Measurements from ENCODE around the gene LAMTOR2. TPM values are rescaled to one million over a fixed set of nuclear protein-coding genes. Genes with fewer than 3 reads are reported as not detected.
A peak's percentile ranks its signal among the peaks of the same experiment; 100 is the strongest.

Gene LAMTOR2
- total and polyA plus RNA-seq, 9 of the 15 experiments (the other 6 are each of a cell fraction or from before 2014, with no cell fraction given) = 39.0 to 161 (median 74.6) TPM

DNA sequence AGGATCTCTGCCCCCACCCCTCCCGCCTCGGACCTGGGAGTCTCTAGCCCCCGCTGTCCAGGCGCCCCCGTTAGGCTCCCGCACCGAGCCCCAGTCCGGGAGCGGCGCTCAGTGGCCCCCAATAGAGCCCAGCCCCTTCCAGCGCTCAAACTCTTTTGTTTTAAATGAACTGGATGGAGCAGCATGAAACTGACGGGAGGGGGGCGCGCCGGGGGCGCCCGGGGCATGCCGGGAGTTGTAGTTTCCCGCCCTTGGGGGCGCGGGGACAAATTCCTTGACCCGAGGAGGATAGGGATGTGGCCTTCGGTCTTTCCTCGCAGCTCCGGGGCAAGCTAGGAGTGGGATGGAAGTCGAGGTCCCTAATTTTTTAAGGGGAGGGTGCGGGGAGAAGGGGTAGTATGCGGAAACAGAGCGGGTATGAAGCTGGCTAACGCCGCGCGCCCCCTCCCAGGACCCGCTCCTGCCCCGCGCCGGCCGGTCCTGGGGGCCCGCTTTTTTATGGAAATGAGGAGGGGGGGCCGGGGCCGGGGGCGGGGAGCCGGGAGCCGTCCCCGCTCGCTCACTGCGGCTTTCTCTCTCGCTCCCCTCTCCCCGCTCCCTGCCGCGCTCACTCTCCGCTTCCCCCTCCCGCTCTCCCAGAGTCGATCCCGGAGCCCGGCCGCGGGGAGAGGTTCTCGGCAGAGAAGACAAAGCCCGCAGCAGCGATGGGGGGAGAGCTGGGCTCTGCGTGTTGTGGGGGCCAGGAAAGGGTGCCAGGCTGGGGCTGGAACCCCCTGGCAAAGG, 27.9 kb downstream of the LAMTOR2 start, which contains the start of gene MEX3A (continued):
- TF ChIP-seq, protein P1, sequence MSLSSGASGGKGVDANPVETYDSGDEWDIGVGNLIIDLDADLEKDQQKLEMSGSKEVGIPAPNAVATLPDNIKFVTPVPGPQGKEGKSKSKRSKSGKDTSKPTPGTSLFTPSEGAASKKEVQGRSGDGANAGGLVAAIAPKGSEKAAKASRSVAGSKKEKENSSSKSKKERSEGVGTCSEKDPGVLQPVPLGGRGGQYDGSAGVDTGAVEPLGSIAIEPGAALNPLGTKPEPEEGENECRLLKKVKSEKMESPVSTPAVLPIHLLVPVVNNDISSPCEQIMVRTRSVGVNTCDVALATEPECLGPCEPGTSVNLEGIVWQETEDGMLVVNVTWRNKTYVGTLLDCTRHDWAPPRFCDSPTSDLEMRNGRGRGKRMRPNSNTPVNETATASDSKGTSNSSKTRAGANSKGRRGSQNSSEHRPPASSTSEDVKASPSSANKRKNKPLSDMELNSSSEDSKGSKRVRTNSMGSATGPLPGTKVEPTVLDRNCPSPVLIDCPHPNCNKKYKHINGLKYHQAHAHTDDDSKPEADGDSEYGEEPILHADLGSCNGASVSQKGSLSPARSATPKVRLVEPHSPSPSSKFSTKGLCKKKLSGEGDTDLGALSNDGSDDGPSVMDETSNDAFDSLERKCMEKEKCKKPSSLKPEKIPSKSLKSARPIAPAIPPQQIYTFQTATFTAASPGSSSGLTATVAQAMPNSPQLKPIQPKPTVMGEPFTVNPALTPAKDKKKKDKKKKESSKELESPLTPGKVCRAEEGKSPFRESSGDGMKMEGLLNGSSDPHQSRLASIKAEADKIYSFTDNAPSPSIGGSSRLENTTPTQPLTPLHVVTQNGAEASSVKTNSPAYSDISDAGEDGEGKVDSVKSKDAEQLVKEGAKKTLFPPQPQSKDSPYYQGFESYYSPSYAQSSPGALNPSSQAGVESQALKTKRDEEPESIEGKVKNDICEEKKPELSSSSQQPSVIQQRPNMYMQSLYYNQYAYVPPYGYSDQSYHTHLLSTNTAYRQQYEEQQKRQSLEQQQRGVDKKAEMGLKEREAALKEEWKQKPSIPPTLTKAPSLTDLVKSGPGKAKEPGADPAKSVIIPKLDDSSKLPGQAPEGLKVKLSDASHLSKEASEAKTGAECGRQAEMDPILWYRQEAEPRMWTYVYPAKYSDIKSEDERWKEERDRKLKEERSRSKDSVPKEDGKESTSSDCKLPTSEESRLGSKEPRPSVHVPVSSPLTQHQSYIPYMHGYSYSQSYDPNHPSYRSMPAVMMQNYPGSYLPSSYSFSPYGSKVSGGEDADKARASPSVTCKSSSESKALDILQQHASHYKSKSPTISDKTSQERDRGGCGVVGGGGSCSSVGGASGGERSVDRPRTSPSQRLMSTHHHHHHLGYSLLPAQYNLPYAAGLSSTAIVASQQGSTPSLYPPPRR (CRISPR knock-in tag; IDR thresholded peaks at IDR 0.05; ENCODE audit: borderline replicate concordance) = no peak
- TF ChIP-seq TGIF2 (CRISPR knock-in tag; IDR thresholded peaks at IDR 0.05) (0 out of 2 replicates have a peak, but pooled peaks have one; percentile 36), CREB1 (IDR thresholded peaks at IDR 0.05) (peak; percentile 61; the same call in 1 of the 2 replicates), CREB1 (CRISPR knock-in tag; IDR thresholded peaks at IDR 0.05) (peak; percentile 42; the same call in 1 of the 2 replicates), HNRNPUL1 (IDR thresholded peaks at IDR 0.05; ENCODE audit: low read length) (no peak), CBX3 (IDR thresholded peaks at IDR 0.05; ENCODE audit: borderline replicate concordance in 1 of 2, low read length in 2 of 2) (0 out of 3 replicates have a peak, but pooled peaks of 1 of the 2 experiments have one; percentile 28), ZBTB8A (IDR thresholded peaks at IDR 0.05; ENCODE audit: partially characterized antibody) (no peak), HCFC1 (IDR thresholded peaks at IDR 0.05; ENCODE audit: low read depth, low read length) (peak; percentile 96), BHLHE40 (IDR thresholded peaks at IDR 0.05; ENCODE audit: low read length) (no peak), TAF1 (IDR thresholded peaks at IDR 0.05; ENCODE audit: control insufficient read depth, extremely low read depth, insufficient read depth, low read length, severe bottlenecking) (peak; percentile 68), RCOR1 (IDR thresholded peaks at IDR 0.05; ENCODE audit: borderline replicate concordance in 1 of 2, low read depth in 2 of 2, low read length in 2 of 2) (0 out of 4 replicates have a peak, but pooled peaks of 1 of the 2 experiments have one; percentile 4), NCOA2 (IDR thresholded peaks at IDR 0.05; ENCODE audit: partially characterized antibody in 2 of 2) (no peak), U2AF2 (optimal IDR thresholded peaks at IDR 0.05; ENCODE audit: low read depth, low read length) (no peak)
- TF ChIP-seq, protein P2, sequence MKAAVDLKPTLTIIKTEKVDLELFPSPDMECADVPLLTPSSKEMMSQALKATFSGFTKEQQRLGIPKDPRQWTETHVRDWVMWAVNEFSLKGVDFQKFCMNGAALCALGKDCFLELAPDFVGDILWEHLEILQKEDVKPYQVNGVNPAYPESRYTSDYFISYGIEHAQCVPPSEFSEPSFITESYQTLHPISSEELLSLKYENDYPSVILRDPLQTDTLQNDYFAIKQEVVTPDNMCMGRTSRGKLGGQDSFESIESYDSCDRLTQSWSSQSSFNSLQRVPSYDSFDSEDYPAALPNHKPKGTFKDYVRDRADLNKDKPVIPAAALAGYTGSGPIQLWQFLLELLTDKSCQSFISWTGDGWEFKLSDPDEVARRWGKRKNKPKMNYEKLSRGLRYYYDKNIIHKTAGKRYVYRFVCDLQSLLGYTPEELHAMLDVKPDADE (conservative IDR thresholded peaks at IDR 0.05; ENCODE audit: control insufficient read depth, low read depth, low read length) = peak; percentile 97
- TF ChIP-seq, protein P3, sequence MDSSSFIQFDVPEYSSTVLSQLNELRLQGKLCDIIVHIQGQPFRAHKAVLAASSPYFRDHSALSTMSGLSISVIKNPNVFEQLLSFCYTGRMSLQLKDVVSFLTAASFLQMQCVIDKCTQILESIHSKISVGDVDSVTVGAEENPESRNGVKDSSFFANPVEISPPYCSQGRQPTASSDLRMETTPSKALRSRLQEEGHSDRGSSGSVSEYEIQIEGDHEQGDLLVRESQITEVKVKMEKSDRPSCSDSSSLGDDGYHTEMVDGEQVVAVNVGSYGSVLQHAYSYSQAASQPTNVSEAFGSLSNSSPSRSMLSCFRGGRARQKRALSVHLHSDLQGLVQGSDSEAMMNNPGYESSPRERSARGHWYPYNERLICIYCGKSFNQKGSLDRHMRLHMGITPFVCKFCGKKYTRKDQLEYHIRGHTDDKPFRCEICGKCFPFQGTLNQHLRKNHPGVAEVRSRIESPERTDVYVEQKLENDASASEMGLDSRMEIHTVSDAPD (CRISPR knock-in tag; IDR thresholded peaks at IDR 0.05) = no peak
